Upper lobe of right lung (tissue), 1 donor: ENCODE measurements around the gene DUSP12. TPM values are rescaled to one million over a fixed set of nuclear protein-coding genes. Genes with fewer than 3 reads are reported as not detected.

Experiments
- ATAC-seq: fragments of 200-7000 bp; cut with Tn5 transposase; one replicate; pipeline ENCODE4 v1.9.1; 2020; ENCODE audit warnings: mild to moderate bottlenecking, moderate library complexity
- DNase-seq: peaks from one replicate; pipeline ENCODE4 v3.0.0-alpha.2; 2020
- H3K27ac ChIP-seq: fragments of 200-600 bp; one replicate; pipeline ENCODE4 v1.8.0; 2022
- H3K27me3 ChIP-seq: fragments of 200-600 bp; one replicate; pipeline ENCODE4 v1.8.0; 2022; ENCODE audit warnings: mild to moderate bottlenecking
- H3K36me3 ChIP-seq: fragments of 200-600 bp; one replicate; pipeline ENCODE4 v1.8.0; 2022
- H3K4me1 ChIP-seq: fragments of 200-600 bp; one replicate; pipeline ENCODE4 v1.8.0; 2022
- H3K4me3 ChIP-seq: fragments of 200-600 bp; one replicate; pipeline ENCODE4 v1.8.0; 2022; ENCODE audit warnings: mild to moderate bottlenecking
- H3K9me3 ChIP-seq: fragments of 200-600 bp; one replicate; pipeline ENCODE4 v1.8.0; 2022
- CTCF ChIP-seq: fragments of 200-600 bp; IDR thresholded peaks from one replicate; pipeline ENCODE4 v1.8.0; 2022; ENCODE audit warnings: antibody characterized with exemption
- intact Hi-C: fragments of 100-400 bp; cut with DNase I; formaldehyde crosslinking; loops from one replicate; pipeline ENCODE4 v1.11.0; 2022
- total RNA-seq: library from RNA; stranded (reverse); fragmentation: NEBNext Ultra II Directional; extraction: Animal tissue kit (Norgen Biotek cat#: 25700); gene quantifications from one replicate; pipeline ENCODE4 v1.2.1, GENCODE V29; 2021
- donor health status: DM: no; HTN: yes; CAD: no; lungs with severe emphysema.

The DUSP12 gene
- total RNA-seq, 1 donor from 2014 or later = 19.3 TPM

- H3K27me3 ChIP-seq = no peaks in the 10 kb centered on the region
- H3K4me3 ChIP-seq = no peak overlapping the region
- no peaks in the 10 kb centered on the region for H3K4me1 ChIP-seq
- no peak for ATAC-seq
- TF ChIP-seq CTCF = no peak
- intact Hi-C loops = no loop called here
- H3K36me3 ChIP-seq = peaks cover 95% of the 10 kb centered on the region
- DNase-seq = no peak
- no peaks in the 10 kb centered on the region for H3K9me3 ChIP-seq
- H3K27ac ChIP-seq = no peak overlapping the region
Observed at GRCh38 chr1:161790587-161791317, 41.2 kb downstream of the DUSP12 start.

- no peaks in the 10 kb centered on the region for H3K9me3 ChIP-seq
- DNase-seq = no peak
- H3K27me3 ChIP-seq = no peaks in the 10 kb centered on the region
- no peak overlapping the region for H3K4me3 ChIP-seq
- no peak overlapping the region for H3K27ac ChIP-seq
- no peak for TF ChIP-seq CTCF
- no peak for ATAC-seq
- H3K36me3 ChIP-seq = peaks cover 95% of the 10 kb centered on the region
- no peaks in the 10 kb centered on the region for H3K4me1 ChIP-seq
- intact Hi-C loops = no loop called here
Observed at GRCh38 chr1:161791904-161792655, 42.5 kb downstream of the DUSP12 start.

GRCh38 chr1:161792740-161793139 is 43.2 kb downstream of the DUSP12 start:
- peak; percentile 55 for TF ChIP-seq CTCF
- intact Hi-C loops = no loop called here
- H3K36me3 ChIP-seq = peaks cover 95% of the 10 kb centered on the region
- DNase-seq (no peak), ATAC-seq (peak; percentile 80)
- H3K9me3 ChIP-seq = no peaks in the 10 kb centered on the region
- H3K4me1 ChIP-seq = no peaks in the 10 kb centered on the region
- H3K27me3 ChIP-seq = no peaks in the 10 kb centered on the region
- no peak overlapping the region for H3K4me3 ChIP-seq
- no peak overlapping the region for H3K27ac ChIP-seq

GRCh38 chr1:161799792-161800191 is 50.2 kb downstream of the DUSP12 start:
- DNase-seq (no peak), ATAC-seq (no peak)
- H3K4me1 ChIP-seq = no peaks in the 10 kb centered on the region
- H3K4me3 ChIP-seq = no peak overlapping the region
- TF ChIP-seq CTCF = no peak
- no peak overlapping the region for H3K27ac ChIP-seq
- H3K9me3 ChIP-seq = no peaks in the 10 kb centered on the region
- H3K27me3 ChIP-seq = no peaks in the 10 kb centered on the region
- peaks cover 60% of the 10 kb centered on the region for H3K36me3 ChIP-seq
- intact Hi-C loops = no loop called here

GRCh38 chr1:161801955-161802354 is 52.4 kb downstream of the DUSP12 start:
- peak; percentile 84 for ATAC-seq
- no peak for TF ChIP-seq CTCF
- no peak for DNase-seq
- peaks cover 38% of the 10 kb centered on the region for H3K36me3 ChIP-seq
- H3K27ac ChIP-seq = no peak overlapping the region
- H3K27me3 ChIP-seq = no peaks in the 10 kb centered on the region
- intact Hi-C loops = no loop called here
- no peaks in the 10 kb centered on the region for H3K9me3 ChIP-seq
- no peaks in the 10 kb centered on the region for H3K4me1 ChIP-seq
- no peak overlapping the region for H3K4me3 ChIP-seq
